ENCODE results near the gene LACRT. TPM values are rescaled to one million over a fixed set of nuclear protein-coding genes. Genes with fewer than 3 reads are reported as not detected.

LACRT gene
- total and polyA plus RNA-seq, 2 of the 8 experiments (the other 6 are each of a cell fraction or from before 2014, with no cell fraction given) = not detected

- Histone ChIP-seq H3K9ac (replicated peaks in 1 of 4; ENCODE audit: extremely low read depth in 1 of 4, low read depth in 3 of 4, low read length in 3 of 4) (no peak overlapping the region), H3K4me2 (ENCODE audit: insufficient read depth in 1 of 2, low read depth in 2 of 2, low read length in 2 of 2) (no peak overlapping the region), H3K27me3 (replicated peaks in 1 of 4; ENCODE audit: control insufficient read depth in 3 of 4, extremely low read depth in 1 of 4, insufficient read depth in 3 of 4, low read length in 3 of 4) (peaks cover 0 to 2% (median 1%) of the 10 kb centered on the region in 4 experiments; a peak in 2 of 7 replicates), H2BK12ac (ENCODE audit: low read depth, low read length) (no peak overlapping the region), H3K27ac (ENCODE audit: low read depth, low read length) (no peak overlapping the region), H3K79me2 (ENCODE audit: control insufficient read depth in 1 of 2, insufficient read depth in 2 of 2, low read length in 2 of 2) (no peaks in the 10 kb centered on the region), H4K91ac (replicated peaks; ENCODE audit: insufficient read length, low read length) (no peak overlapping the region), H3K9me3 (ENCODE audit: insufficient read depth in 2 of 2, low read depth in 1 of 2, low read length in 1 of 2) (no peaks in the 10 kb centered on the region), H3K79me1 (ENCODE audit: low read depth, low read length) (no peaks in the 10 kb centered on the region), H2BK120ac (replicated peaks; ENCODE audit: low read depth, low read length) (no peak overlapping the region), H2BK15ac (ENCODE audit: low read length) (no peak overlapping the region), H2BK20ac (ENCODE audit: low read length) (no peak overlapping the region), H3K4me3 (ENCODE audit: extremely low read depth in 1 of 4, insufficient read depth in 2 of 4, low read depth in 3 of 4, low read length in 4 of 4) (no peak overlapping the region), H3K14ac (ENCODE audit: insufficient read length) (no peak overlapping the region), H3K18ac (ENCODE audit: extremely low read depth, low read length) (no peak overlapping the region), H3K4ac (replicated peaks; ENCODE audit: insufficient read length, low read depth, low read length) (no peak overlapping the region), H3K23me2 (ENCODE audit: low read depth, low read length) (no peaks in the 10 kb centered on the region), H3K4me1 (replicated peaks in 1 of 4; ENCODE audit: control insufficient read depth in 3 of 4, insufficient read depth in 4 of 4, low read length in 3 of 4) (no peaks in the 10 kb centered on the region), H4K5ac (ENCODE audit: insufficient read length, low read depth, low read length) (no peak overlapping the region), H2AFZ (ENCODE audit: low read length) (no peak overlapping the region), H3K23ac (ENCODE audit: insufficient read length) (no peak overlapping the region), H2AK5ac (ENCODE audit: low read depth, low read length) (no peak overlapping the region), H4K20me1 (replicated peaks in 1 of 2; ENCODE audit: control insufficient read depth in 1 of 2, insufficient read depth in 2 of 2, low read length in 2 of 2) (no peaks in the 10 kb centered on the region), H3K36me3 (ENCODE audit: control insufficient read depth in 2 of 4, insufficient read depth in 4 of 4, low read length in 3 of 4) (no peaks in the 10 kb centered on the region), H4K8ac (ENCODE audit: extremely low read depth, insufficient read depth, low read length) (no peak overlapping the region; the same call in 1 of the 2 replicates), H3K56ac (replicated peaks; ENCODE audit: insufficient read length, low read depth, low read length) (no peak overlapping the region), H2BK5ac (ENCODE audit: low read depth, low read length) (no peak overlapping the region)
- POLR2A ChIA-PET (ENCODE audit: partially characterized antibody) = no interaction called here
- DNase-seq (ENCODE audit: low read depth in 1 of 2, low spot score in 2 of 2) = no peak
- 54% methylated on average over 4 of the region's 4 CpGs; no CpG with 5 or more reads in 1 of the 2 experiments for WGBS, 2 experiments (ENCODE audit: extremely low coverage in 1 of 2, insufficient coverage in 1 of 2, insufficient read length in 1 of 2, insufficient replicate concordance in 2 of 2, low coverage in 1 of 2, low lambda C conversion rate in 2 of 2, missing lambda C conversion rate in 1 of 2)
- no peak for FAIRE-seq
- no peak for TF ChIP-seq SP1 (IDR thresholded peaks at IDR 0.05; ENCODE audit: low read depth, low read length)
- TF ChIP-seq CTCF (IDR thresholded peaks at IDR 0.05; ENCODE audit: control extremely low read depth in 1 of 3, insufficient read depth in 1 of 3, low read depth in 1 of 3, low read length in 3 of 3) = peak in 2 of 3 experiments; percentile 2 to 34; a peak in 1 of 4 replicates
- TF ChIP-seq FOSL1 (IDR thresholded peaks at IDR 0.05; ENCODE audit: insufficient read depth, low read depth, low read length) = no peak
- no peak for TF ChIP-seq E2F6 (IDR thresholded peaks at IDR 0.05)
- CTCF ChIA-PET (ENCODE audit: partially characterized antibody) = interaction anchor here (0.5 to 6.8 kb wide), 25 partner anchors 11 to 368 kb away, joined by 3 to 48 read pairs (median 5); partner anchors contain the start of gene PPP1R1A
These were observed 32.9 kb downstream of the LACRT start for GRCh38 chr12:54601841-54602240.

Data from H1 (cell line).